GM19328 (cell line): ENCODE data around the gene THRA.
"Not testable (repeated sequence)": the region's sequence is repeated elsewhere in the genome, so short reads cannot be mapped to it uniquely, and the experiment has no call there.

Experiments used
- ATAC-seq: cut with Tn5 transposase; IDR thresholded peaks from one replicate; pipeline ENCODE4 v1.9.1; 2021; ENCODE audit warnings: mild to moderate bottlenecking, moderate library complexity; ENCODE audit not compliant: unreplicated experiment

The THRA gene

GRCh38 chr17:40135817-40136216, 73.1 kb downstream of the THRA start:
- no peak for ATAC-seq

- no peak for ATAC-seq
These were observed 76.8 kb downstream of the THRA start for GRCh38 chr17:40139566-40140058.

GRCh38 chr17:40143166-40143565, 80.4 kb downstream of the THRA start:
- ATAC-seq: not testable (repeated sequence)
